Activated CD8-positive, alpha-beta memory T cell treated with anti-CD3 and anti-CD28 coated beads for 1 hour (primary cell): ENCODE data around the gene EPB41.

Experiments
- DNase-seq, 2 donors: peaks; one replicate each; pipeline ENCODE4 v3.0.0-alpha.2; 2020; ENCODE audit warnings: low read depth in 1 of 2; ENCODE audit errors: extremely low read depth in 1 of 2

The EPB41 gene

DNA sequence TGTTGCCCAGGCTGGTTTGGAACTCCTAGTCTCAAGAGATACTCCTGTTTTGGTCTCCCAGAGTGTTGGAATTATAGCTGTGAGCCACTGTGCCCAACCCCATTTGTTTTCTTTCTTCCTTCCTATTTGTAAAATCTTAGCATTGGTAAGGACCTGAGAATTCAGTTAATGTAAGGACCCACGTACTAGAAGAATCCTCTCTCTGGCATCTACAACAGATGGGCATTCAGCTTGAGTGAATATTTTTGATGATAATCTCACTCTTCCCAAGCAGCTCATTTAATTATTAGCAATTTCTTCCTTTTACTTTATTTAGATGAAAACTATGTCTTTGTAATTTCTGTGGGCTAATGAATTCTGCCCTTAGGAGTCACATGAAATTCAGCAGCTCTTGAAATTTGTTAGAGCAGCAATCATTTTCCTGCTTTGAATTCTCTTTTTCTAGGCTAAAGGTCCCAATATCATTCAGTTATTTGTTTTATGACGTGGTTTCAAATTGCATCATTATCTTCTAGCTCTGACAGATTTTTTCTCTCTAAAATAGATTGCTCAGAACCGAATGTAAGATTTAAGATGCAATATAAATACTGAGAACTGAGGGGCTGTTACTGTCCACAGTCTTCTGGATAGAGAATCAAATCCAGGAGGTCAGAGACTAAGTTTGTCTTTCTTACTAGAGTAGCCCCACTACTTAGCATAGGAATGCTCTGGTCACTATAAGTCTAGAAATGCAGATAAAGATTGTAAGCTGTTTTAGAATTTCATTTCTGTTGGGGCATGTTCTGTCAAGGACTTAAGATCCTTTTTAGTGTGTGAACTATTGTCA is 59.4 kb downstream of the EPB41 start:
- no peak for DNase-seq

GRCh38 chr1:28974432-28974831 is 60.1 kb downstream of the EPB41 start:
- DNase-seq: no peak

DNA sequence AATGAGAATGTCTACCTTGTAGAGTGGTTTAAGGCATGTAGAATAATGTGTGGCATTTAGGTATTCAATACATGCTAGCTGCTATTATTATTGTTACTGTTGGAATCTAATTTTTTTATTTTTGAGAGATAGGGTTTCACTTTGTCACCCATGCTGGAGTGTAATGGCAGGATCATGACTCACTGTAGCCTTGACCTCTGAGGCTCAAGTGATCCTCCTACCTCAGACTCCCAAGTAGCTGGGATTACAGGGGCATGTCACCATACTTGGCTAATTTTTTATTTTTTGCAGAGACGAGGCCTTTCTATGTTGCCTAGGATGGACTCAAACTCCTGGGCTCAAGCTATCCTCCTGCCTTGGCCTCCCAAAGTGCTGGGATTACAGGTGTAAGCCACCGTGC is 61.9 kb downstream of the EPB41 start:
- no peak for DNase-seq

DNA sequence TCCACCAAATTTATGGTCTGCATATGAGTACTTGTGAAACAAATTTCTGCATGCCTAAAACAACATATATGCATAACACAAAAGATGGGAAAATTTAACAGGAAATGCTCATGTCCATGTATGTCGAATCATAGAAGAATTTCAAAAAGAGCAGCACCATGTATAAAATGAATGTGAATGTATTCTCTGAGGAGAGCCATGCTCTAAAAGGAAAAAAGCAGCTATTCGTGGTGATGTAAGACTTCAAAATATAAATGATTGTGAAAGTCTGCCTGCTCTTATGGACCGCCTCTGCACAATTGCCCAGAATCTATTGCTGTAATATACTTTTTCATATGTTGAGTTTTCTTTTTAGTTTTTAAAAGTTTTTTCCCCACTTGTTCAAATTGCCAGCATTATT is 66.8 kb downstream of the EPB41 start:
- no peak for DNase-seq

DNA sequence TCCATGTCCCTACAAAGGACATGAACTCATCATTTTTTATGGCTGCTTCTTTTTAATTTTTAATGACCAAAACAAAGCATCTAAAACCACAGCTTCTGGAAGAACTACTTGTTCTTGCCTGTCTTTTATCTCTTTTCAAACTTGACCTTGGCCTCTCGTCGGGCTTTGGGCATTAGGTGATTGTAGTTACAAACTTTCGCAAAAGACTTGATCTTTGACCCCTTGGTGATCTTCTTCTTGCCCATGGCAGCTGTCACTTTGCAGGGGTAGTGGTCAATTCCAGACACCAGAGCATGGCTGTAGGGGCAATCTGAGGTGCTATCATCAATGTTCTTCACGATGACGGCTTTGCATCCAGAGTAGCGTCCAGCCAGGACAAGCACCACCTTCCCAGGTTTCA is 67.8 kb downstream of the EPB41 start:
- DNase-seq: no peak

DNA sequence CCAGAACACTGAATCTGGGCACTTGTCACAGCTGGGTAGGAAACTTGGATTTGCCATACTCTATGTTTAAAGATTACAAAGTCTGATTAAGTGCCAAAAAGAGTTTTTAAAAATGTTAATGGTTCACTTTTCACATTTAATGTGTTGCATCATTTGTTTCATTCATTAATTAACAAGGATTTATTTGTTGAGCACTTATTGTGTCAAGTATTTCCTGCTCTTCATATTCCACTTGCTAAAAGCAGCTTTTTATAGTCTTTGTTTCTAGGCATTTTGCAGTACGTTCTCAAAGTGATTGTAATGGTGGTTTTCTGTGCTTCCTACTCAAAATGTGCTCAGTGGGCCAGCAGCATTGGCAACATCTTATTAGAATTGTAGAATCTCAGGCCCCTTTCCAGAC is 68.7 kb downstream of the EPB41 start:
- DNase-seq: no peak

- DNase-seq: no peak
These were observed 69.3 kb downstream of the EPB41 start for GRCh38 chr1:28983509-28984310.

- DNase-seq: no peak
These were observed 69.9 kb downstream of the EPB41 start for GRCh38 chr1:28984311-28984684.

GRCh38 chr1:28985427-28985826 is 71.1 kb downstream of the EPB41 start:
- DNase-seq: no peak

DNA sequence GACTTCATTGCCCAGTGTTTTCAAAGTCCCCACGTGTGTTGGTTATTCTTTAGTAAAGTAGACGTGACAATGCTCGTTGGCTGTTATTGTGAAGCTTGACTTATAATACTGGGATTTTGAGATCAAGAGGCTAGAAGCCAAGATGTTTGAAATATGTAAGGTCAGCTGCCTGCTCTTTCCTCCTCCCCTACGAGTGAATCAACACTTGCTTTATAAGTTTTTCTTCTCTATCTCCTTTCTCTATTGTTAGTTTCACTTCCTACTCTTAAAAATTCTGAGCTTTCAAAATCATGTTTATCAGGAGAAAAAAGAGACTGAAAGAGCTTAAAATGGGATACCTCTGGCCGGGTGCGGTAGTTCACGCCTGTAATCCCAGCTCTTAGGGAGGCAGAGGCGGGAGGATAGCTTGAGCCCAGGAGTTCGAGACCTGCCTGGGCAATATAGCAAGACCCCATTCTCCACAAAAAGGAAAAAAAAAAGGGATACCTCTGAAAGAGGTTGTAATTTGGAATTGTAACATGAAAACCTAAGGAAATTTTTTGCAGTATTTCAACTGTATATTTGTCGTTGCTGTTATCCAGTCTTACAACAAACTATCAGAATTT is 72.0 kb downstream of the EPB41 start:
- DNase-seq: no peak

- DNase-seq: no peak
These were observed 88.4 kb downstream of the EPB41 start for GRCh38 chr1:29002792-29003191.

DNA sequence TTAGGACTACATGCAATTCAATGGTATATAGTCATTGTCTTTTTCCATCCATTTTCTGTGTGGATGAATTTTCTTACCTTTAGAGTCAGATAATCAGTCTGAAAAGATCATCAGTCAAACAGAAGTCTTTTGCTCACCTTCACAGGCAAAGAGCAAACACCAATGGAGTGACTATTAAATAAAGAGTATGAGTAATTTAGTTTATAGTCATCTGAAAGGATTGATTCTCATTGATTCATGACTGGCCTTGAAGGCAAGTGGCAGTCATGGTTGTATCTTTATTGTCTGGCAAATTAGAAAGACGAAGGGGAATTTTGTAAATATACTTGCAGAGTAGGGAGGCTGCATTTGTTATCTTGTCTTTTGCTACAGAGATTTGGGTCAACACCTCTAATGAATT is 89.9 kb downstream of the EPB41 start:
- no peak for DNase-seq

DNA sequence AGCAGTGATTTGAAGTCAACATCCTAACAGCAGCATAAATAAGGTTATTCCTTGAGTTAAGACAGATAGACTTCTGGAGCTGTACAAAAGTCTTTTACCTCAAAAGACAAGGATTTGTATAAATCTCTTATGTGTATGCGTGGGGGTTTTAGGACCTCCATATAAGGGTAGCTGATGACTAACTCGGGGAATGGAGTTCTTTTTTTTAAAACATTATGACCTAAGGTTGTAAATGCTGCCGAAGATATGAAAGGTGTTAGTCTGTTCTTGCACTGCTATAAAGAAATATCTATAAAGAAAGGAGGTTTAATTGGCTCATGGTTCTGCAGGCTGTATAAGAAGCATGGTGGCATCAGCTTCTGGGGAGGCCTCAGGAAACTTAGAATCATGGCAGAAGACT is 90.4 kb downstream of the EPB41 start:
- no peak for DNase-seq

DNA sequence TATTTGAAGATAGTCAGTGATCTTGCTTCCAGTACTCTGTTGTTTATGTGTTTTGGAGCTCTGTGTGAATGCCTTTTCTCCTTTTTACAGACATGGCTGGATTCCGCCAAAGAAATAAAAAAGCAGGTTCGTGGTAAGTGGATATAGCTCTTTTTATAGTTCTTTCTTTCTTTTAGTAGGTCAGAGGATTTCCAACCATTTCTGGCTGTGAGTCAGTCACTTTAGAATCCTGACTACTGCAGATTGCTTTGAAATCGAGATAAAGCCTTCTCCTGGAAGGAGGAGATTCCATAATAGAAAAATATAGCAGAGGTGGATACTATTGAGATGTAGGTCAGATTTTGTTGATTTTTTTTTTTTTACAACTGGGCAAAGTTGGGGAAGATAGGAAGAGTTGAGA is 97.4 kb downstream of the EPB41 start:
- no peak for DNase-seq

DNA sequence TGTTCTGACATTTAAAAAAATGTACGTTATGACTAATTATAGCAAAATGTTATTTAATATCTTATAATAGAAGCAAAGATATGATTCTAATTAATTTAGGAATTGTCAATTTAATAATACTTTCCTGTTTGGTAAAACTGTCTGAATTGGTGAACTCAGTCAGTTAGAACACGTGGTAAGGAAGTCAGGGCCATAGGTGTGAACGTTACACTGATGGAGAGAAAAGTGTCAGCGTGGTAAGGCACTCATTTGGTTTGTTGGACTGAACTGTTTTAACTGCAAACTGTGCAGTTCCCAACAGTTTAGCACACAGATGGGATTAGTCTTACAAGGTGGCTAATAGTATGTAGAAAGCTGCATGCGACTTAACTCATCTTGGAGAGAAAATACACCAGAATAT is 102.9 kb downstream of the EPB41 start:
- no peak for DNase-seq

DNA sequence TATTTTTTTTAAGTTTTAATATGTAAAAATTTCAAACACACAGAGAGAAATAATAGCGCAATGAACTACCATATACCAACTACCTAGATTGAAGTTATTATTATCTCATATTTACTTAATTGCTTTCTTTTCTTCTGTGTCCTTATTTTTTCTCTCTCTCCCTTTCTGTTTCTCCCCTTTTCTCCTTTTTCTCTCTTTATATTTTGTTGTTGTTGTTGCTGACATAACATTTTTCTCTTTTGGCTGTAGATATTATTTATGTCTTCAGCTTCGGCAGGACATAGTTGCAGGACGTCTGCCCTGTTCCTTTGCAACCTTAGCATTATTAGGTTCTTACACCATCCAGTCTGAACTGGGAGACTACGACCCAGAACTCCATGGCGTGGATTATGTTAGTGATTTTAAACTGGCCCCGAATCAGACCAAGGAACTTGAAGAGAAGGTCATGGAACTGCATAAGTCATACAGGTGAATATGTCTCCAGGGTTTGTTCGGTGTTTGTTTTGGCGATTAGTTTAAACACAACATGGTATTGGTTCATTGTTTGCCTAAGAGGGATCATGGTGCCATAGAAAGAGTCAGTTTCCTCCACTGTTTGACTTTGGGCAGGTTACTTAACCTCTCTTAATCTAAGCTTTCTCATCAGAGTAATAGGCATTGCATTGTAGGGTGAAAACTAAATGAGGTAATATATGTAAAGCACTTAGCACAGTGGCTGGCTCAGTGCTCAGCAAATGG is 103.8 kb downstream of the EPB41 start:
- DNase-seq: no peak

- no peak for DNase-seq
These were observed 108.3 kb downstream of the EPB41 start for GRCh38 chr1:29022620-29023019.

DNA sequence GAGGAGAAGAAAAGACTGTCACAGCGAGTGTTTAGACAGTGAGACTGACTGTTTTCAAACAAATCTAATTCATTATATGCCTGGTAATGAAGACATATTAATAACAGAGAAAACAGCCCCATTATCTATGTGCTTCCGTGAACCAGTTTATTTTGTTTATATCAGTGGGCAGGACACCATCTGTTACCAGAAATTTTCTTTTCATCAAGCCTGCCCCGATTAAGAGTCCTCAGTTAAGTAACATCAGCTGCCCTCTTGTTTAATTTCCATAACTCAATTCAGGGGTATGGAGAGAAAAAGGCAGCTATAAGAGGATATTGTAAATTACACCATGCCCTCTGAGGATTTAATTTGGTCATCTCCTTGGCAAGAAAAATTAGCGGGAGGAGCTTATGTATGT is 115.3 kb downstream of the EPB41 start:
- DNase-seq: no peak

DNA sequence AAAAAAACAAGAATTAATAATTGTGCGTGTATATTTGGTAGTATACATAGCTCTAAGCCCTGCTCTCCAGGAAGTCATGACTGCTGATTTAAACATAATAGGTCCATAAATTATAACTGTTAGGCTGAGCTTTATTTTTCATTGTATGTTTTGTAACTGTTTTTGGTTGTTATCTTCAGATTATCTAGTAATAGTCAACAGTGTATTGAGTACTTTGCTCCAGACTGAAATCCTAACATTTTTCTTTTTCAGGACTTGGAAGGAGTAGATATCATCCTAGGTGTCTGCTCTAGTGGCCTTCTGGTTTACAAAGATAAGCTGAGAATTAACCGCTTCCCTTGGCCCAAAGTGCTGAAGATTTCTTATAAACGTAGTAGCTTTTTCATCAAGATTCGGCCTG is 118.5 kb downstream of the EPB41 start:
- no peak for DNase-seq

- DNase-seq: no peak
These were observed 119.6 kb downstream of the EPB41 start for GRCh38 chr1:29033829-29034466.
